ENCODE data around the gene CDH11.

- no peak for TF ChIP-seq CTCF (IDR thresholded peaks at IDR 0.05)
- TF ChIP-seq POLR2AphosphoS5 (IDR thresholded peaks at IDR 0.05): no peak
- no peak for TF ChIP-seq POLR2A (IDR thresholded peaks at IDR 0.05)
These were observed 157.7 kb downstream of the CDH11 start for GRCh38 chr16:64964126-64964540.

All from breast epithelium (tissue), 3 donors.